GM19328 (cell line): ENCODE measurements around the gene USP6NL.

Experiments
- ATAC-seq: cut with Tn5 transposase; IDR thresholded peaks from one replicate; pipeline ENCODE4 v1.9.1; 2021; ENCODE audit warnings: mild to moderate bottlenecking, moderate library complexity; ENCODE audit not compliant: unreplicated experiment

The USP6NL gene

DNA sequence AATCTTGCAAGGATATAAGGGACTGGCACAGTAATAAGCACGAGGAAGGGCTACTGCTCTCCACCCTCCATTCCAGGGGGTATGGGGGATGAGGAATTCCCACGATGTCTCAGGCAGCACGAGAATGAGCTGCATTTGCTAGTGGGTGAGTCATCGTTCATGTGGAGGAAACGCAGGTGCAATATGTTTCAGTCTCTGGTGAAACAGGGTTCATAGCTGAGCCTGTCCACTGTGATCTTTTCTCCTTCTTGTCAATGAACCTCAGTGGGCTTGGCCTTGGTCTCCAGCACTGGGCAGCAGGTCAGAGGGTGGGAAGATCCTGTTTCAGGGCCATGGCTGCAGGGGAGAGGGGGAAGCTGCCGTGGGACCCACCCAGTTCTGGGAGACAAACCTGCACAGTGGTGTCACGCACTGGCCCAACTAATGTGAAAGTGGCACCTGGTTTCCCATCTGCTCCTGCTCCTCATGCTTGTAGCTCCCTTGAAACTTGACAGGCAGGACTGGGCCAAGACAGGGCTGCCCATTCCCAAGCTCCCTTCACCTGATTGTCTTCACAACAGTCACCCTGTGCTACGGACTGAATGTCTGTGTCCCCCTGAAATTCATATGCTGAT lies 181.9 kb downstream of the USP6NL start:
- no peak for ATAC-seq

DNA sequence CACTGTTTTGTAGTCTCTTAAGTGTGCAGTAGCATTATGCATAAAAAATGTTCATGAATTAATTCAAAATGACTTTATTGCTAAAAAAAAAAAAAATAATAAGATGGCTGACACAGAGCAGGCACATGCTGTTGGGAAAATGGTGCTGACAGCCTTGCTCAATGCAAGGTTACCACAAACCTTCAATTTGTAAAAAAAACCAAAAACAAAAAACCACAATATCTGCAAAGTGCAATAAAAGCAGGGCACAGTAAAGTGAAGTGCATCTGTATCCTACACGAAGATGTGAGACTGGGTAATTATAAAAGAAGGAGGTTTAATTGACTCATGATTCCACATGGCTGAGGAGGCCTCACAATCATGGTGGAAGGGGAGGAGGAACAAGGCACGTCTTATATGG lies 185.8 kb downstream of the USP6NL start:
- no peak for ATAC-seq

DNA sequence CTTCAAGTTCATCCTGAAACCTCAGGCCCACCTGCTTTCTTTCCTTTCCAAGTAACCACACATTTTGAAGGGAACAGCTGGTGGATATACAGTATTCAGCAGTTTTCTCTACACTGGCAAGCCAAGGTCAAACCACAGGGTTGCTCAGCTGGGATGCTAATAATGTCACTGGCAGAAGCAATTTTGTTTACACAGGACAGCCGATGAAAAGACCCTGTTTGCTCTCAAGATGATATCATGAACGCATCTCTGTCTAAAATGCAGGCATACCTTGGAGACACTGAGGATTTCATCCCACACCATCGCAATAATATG lies 186.2 kb downstream of the USP6NL start:
- no peak for ATAC-seq

DNA sequence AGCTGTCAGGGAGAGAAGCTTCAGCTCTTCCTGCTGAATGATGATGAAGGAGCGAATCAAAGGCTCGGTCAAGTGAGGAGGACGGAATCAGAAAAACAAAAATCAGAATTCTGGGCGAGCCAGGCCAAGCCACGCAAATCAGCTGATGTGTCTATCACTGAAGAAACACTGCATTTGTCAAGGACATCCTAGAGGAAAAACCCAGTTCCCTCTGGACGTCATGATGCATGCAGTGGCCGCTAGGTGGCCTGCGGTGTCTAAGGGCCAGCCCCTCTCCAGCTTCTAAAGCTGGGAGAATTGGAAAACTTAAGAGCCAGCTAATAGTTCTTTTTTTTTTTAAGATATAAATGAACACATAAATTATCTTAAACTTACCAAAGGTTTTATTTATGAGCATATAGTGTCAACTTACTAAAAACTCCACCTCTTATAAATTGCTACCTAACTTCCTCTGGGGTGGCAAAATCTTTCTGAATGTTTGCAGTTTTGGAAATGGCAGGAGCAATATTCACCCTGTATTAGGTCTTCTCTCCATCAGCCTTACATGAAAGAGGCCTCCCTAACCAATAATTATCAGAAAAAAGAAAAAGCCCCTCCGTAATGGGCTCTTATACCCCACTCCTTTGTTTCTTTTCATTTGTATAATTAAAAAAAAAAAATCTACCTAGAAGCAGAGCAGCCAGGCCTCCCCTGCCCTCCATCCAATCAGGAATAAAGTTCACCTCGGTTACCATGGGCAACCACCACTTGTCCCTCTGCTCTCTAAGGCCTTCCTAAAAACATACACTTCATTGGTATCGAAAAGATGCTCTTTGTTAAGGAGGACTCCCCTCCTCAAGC lies 186.8 kb downstream of the USP6NL start:
- ATAC-seq = no peak

DNA sequence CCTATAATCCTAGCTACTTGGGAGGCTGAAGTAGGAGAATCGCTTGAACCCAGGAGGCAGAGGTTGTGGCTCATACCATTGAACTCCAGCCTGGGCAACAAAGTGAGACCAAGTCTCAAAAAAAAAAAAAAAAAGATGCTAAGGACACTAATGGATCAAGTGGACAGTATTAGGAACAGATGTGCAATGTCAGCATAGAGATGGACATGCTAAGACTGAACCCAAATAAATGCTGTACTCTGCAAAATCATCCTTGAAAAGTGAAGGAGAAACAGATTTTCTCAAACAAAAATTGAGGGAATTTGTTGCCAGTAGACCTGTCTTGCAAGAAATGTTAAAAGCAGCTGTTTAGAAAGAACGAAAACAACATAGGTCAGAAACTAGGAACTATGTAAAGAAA lies 194.5 kb downstream of the USP6NL start:
- no peak for ATAC-seq

DNA sequence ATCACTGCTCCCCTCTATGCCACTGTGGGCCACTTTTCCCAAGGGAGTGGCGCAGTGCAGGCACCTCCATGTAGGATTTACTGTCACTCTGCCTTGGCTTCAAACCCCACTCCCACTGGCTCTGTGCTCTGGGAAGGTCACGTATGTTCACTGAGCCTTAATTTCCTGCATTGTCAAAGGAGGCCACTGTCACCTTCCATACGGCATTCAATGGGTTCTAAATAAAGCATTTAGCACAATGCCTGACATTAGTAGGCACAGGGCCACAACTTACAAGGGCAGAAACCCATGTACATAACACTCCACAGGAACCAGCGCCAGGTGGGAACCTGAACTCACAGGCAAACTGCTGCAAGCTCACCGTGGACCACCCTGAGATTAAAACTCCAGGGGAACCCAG lies 196.4 kb downstream of the USP6NL start:
- no peak for ATAC-seq

DNA sequence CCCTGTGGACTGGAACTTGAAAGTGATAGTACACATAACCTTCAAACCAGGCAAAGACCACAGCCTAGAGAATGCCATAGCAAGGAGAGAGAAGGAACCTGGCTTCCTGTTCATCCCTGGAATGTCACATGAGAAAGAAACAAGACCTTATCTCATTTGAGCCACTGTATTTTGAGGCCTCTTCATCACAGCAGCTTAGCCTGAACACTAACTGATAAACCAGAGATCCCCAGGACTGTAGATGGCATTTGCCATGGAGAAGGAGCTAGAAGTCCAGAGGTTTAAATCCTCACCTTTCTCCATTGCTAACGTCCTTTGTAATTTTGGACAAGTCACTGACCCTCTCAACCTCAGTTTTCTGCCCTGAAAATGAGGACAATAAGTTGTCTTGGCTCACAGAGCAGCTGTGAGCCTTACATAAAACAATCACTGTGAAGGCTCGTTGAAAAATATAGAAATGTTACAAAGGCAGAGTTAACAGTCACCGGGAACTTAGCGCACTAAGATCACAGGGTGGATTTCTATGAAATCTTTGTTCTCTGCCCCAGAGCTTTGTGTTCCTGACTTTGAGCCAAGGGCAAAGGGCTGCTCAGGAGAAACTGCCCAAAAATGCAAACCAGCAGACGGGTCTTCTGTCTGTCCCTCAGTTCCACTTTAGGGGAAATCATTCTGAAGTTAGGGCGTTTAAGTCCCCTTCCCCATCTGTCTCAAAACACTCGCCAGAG lies 197.0 kb downstream of the USP6NL start:
- no peak for ATAC-seq

DNA sequence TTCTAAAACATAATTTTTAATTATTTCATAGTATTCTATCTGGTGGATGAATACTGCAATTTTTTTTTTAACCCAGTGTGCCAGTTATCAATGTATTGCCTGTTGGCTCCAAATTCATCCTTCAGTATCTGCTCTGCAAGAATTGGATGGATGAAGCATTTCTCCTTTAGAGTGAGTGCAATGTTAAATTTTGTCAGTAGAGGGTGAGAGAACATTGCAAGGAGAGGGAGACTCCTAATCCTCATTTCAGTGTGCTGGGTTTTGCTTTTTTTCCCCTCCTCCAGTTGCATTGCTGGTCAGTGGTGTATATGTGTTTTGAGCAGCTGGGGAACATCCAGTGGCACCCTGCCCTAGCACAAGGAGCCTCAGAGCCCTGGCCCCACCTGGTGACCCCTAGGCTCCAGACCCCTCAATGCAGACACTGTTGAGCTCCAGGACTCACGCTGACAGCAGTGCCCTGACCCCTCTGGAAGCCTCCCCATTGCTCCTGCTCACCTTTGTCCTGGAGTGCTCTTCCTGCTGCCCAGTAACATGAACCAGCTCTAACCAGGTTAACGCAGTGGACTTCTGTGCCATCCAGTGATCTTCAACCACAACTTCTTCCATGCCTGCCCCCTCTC lies 199.4 kb downstream of the USP6NL start:
- ATAC-seq = no peak

DNA sequence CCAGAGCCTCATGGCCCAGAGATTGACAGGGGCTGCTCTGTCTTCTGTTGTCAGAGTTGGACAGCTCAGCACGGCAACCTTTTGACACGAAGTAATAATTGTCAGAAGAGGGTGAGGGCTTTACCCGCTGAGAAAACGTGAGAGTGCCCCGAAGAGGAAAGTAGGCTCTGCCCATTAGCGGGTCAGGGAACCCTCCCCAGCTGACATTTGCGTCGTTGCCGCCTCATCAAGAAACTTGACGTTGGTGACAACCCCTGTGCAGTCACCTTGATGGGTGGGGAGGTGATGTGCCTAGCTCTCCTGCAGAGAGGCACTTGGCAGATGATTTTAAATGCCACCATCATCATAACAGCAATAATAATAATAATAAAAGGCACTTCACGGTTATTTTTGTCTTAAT lies 202.1 kb downstream of the USP6NL start:
- ATAC-seq = no peak

DNA sequence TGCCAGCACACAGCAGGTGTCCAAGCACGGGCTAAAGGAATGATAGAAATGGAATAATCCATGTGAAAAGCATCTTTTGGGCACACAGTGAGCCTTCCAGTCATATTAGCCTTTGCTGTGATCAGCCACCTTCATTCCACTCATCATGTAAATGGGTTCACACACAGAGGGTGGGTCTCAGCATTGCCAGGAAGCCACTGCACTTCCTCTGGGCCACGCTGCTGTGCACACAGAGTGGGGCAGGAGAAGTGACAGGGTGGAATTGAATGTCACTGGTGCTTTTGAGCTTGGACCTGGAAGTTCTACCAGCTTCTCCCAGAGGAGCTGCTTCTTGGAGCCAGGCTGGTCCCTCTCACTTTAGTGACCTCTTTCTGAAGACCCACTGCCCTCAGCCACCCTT lies 203.5 kb downstream of the USP6NL start:
- ATAC-seq = no peak

DNA sequence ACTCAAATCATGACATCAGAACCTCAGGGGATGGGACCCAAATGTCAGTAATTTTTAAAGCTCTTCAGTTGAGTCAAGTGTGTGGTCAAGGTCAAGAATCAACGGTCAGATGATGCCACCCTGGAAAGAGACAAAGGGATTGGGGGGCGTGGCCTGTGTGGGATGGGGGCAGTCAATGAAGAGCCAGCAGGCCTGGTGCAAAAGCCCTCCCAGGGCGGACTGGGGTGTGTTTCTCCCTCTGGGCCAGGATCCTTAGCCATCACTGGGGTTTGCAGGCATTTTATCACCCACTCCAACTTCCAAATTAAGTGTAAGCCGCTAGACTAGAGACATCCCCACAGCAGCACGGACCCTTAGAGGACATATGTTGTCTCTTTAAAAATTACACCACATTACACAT lies 204.7 kb downstream of the USP6NL start:
- ATAC-seq = no peak

DNA sequence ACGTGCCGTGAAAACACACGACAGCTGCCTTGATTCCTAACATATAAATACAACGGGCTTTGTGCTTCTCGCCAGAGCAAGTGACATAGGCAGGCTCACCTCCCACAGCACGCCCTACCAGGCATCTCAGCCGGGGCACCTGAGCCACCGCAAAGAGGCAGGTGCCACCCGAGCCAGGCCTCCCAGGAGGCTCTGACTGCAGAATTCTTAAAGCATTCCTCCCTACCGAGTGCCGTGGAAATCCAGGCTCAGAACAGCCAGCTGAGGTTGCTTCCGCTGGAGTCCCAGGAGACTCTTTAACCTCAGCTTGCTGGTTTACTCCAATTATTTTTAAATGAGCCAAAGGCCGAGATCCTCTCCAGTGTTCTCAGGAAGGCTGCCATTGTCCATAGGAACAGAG lies 206.5 kb downstream of the USP6NL start:
- no peak for ATAC-seq
